ENCODE measurements around the gene DIAPH3. TPM values are rescaled to one million over a fixed set of nuclear protein-coding genes. Genes with fewer than 3 reads are reported as not detected.

The DIAPH3 gene
- total and polyA plus RNA-seq, 2 of the 4 experiments (the other 2 are of a cell fraction) = 8.9 to 9.3 TPM

GRCh38 chr13:59950266-59950665, 213.5 kb downstream of the DIAPH3 start:
- Histone ChIP-seq H3K79me1 (ENCODE audit: low read depth in 1 of 2, low read length in 2 of 2) (peaks cover 4 to 13% of the 10 kb centered on the region in 2 experiments; a peak in 2 of 4 replicates), H4K20me1 (ENCODE audit: insufficient read depth, low read length) (no peaks in the 10 kb centered on the region), H3K4me3 (ENCODE audit: insufficient read depth, low read depth, low read length) (no peak overlapping the region), H3K27ac (ENCODE audit: insufficient read depth, low read length) (no peak overlapping the region), H3K9me3 (ENCODE audit: control insufficient read depth, insufficient read depth, low read length) (no peaks in the 10 kb centered on the region), H3K9ac (ENCODE audit: low read depth, low read length) (no peak overlapping the region), H2AFZ (replicated peaks; ENCODE audit: low read length, poor library complexity) (no peak overlapping the region), H4K8ac (ENCODE audit: low read depth in 2 of 2, low read length in 2 of 2) (no peak overlapping the region), H3K4ac (ENCODE audit: low read depth, low read length) (no peak overlapping the region), H4K91ac (ENCODE audit: insufficient read depth, low read depth, low read length) (no peak overlapping the region), H3K56ac (ENCODE audit: extremely low read depth, insufficient read depth, low read length) (no peak overlapping the region), H4K5ac (ENCODE audit: low read depth, low read length) (0 out of 2 replicates have a peak overlapping the region, but pooled peaks have one; percentile 4), H2BK15ac (ENCODE audit: low read depth, low read length) (no peak overlapping the region), H3K23ac (ENCODE audit: low read depth, low read length) (no peak overlapping the region), H3K14ac (replicated peaks; ENCODE audit: low read depth, low read length) (no peak overlapping the region), H2BK20ac (ENCODE audit: low read depth, low read length) (no peak overlapping the region), H2BK120ac (ENCODE audit: low read depth, low read length) (no peak overlapping the region), H2AK9ac (replicated peaks; ENCODE audit: low read depth, low read length, poor library complexity) (no peak overlapping the region), H3K9me1 (ENCODE audit: insufficient read depth, low read length) (no peaks in the 10 kb centered on the region), H2AK5ac (ENCODE audit: low read depth, low read length) (no peak overlapping the region), H3K27me3 (ENCODE audit: control insufficient read depth, insufficient read depth, low read length) (no peaks in the 10 kb centered on the region), H2BK5ac (ENCODE audit: low read depth, low read length, poor library complexity, severe bottlenecking) (no peak overlapping the region), H3K4me2 (ENCODE audit: low read depth, low read length) (no peak overlapping the region), H3K4me1 (ENCODE audit: control insufficient read depth, insufficient read depth, low read length) (no peaks in the 10 kb centered on the region; the same call in 1 of the 2 replicates), H3K18ac (ENCODE audit: low read depth, low read length) (no peak overlapping the region), H3K36me3 (ENCODE audit: control insufficient read depth, insufficient read depth, low read length) (no peaks in the 10 kb centered on the region)
- intact Hi-C loops (cut with micrococcal nuclease) (no loop called here), in situ Hi-C loops (cut with MboI; ENCODE audit: low sequenced_read_pairs) (no loop called here), dilution Hi-C loops (cut with HindIII; ENCODE audit: low sequenced_read_pairs, unreplicated experiment) (no loop called here)
- CTCF ChIA-PET = interaction anchor here (0.6 to 1.1 kb wide), 2 partner anchors 11 to 429 kb away, joined by 3 read pairs; no protein-coding TSS in a partner anchor
- BruUV-seq (replicated peaks) = no TSS peak
- TF ChIP-seq RCOR1 (IDR thresholded peaks at IDR 0.05; ENCODE audit: insufficient replicate concordance, low read length) = no peak
- no peak for TF ChIP-seq MAZ (IDR thresholded peaks at IDR 0.05; ENCODE audit: borderline replicate concordance, low read depth, low read length)
- TF ChIP-seq CTCF (conservative IDR thresholded peaks at IDR 0.05; ENCODE audit: low read depth, low read length) = no peak
- no peak for TF ChIP-seq USF2 (IDR thresholded peaks at IDR 0.05; ENCODE audit: low read depth, low read length)
- TF ChIP-seq SMC3 (IDR thresholded peaks at IDR 0.05; ENCODE audit: low read depth, low read length) = no peak
- no peak for TF ChIP-seq FOS (IDR thresholded peaks at IDR 0.05; ENCODE audit: low read depth, low read length)
- no peak for TF ChIP-seq RFX5 (IDR thresholded peaks at IDR 0.05; ENCODE audit: low read depth, low read length)
- no peak for TF ChIP-seq ELK1 (IDR thresholded peaks at IDR 0.05; ENCODE audit: borderline replicate concordance, low read depth, low read length)
- TF ChIP-seq BHLHE40 (IDR thresholded peaks at IDR 0.05; ENCODE audit: low read depth, low read length) = no peak
- no peak for TF ChIP-seq MAFK (IDR thresholded peaks at IDR 0.05; ENCODE audit: low read depth, low read length)
- TF ChIP-seq POLR2A (IDR thresholded peaks at IDR 0.05; ENCODE audit: low read depth, low read length) = no peak
- no peak for TF ChIP-seq MXI1 (IDR thresholded peaks at IDR 0.05; ENCODE audit: borderline replicate concordance, low read depth, low read length)
- no peak for TF ChIP-seq NFE2L2 (IDR thresholded peaks at IDR 0.05; ENCODE audit: low read depth, low read length)
- no peak for TF ChIP-seq CEBPB (IDR thresholded peaks at IDR 0.05; ENCODE audit: low read depth, low read length)
- no peak for TF ChIP-seq CHD1 (IDR thresholded peaks at IDR 0.05; ENCODE audit: low read depth, low read length)
- no peak for TF ChIP-seq RAD21 (IDR thresholded peaks at IDR 0.05; ENCODE audit: low read length)
- DNase-seq (peak; percentile 15), ATAC-seq (ENCODE audit: low read depth) (peak; percentile 48; the same call in 1 of the 2 replicates)
- WGBS, 2 experiments (ENCODE audit: extremely low coverage in 2 of 2, insufficient read length in 1 of 2) = 100% methylated on average over 1 of the region's 2 CpGs; no CpG with 5 or more reads in 1 of the 2 experiments
- POLR2A ChIA-PET (ENCODE audit: unreplicated experiment) = no interaction called here
